LNCAP (cell line): Measurements from ENCODE around the gene GLI3.

Experiments
- CTCF ChIP-seq: fragments of 450-650 bp; IDR thresholded peaks from 2 replicates; pipeline ENCODE4 v1.5.1; 2017; ENCODE audit warnings: mild to moderate bottlenecking

GLI3 gene

DNA sequence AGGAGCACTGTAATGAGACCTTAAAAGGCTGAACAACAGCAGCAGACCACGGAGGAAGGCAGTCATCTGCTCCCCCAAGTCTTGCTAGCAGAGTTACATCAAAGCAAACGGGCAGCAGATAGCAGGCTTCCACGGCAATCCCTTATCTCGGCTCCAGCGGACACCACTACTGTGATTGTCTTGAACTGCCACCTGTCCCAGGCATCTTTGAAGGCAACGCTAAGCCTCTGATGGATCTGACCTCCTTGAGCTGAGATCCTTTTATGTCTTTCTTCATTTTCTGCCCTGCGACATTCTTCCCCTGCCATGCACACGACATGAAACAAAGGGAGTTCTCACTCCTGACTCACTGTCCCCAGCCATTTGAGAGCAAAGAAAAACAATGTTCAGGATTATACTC is 111.7 kb downstream of the GLI3 start:
- TF ChIP-seq CTCF: no peak

DNA sequence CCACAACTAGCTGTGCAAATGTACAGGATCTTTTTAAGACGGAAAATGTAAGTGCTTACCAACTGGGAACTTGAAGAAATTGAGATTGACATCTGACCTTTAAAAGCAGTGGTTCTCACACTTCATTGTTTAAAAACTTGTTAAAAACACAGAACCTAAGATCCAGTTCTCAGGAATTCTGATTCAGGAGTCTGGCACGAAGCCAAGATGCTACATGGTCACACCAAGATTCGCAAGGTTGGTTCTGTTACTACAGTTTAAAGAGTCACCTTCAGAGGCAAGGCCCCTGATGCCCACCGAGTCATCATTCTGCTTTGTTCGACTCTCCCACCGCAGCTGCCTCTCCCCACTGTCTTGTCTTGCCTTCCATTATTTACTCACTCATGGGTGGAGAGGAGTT is 113.3 kb downstream of the GLI3 start:
- no peak for TF ChIP-seq CTCF

DNA sequence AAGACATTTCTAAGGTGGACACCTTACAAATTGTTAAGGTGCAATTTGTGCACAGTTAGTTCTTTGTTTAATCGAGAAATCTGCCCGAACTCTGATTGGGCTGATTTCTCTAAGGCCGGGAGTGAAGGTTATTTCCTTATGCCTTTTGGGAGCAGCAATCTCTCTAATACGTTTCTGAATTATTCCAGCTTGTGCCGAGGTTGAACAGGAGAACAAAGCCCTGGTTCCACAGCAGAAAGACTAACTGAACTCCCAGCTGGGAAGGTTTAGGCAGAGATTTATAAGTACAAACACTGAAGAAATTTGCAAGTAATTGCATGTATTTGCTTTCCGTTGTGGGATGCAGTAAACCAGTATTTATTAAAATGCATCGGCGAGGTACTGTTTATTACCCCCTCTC is 116.8 kb downstream of the GLI3 start:
- TF ChIP-seq CTCF: no peak

- no peak for TF ChIP-seq CTCF
Measured at GRCh38 chr7:42117201-42117600, 119.8 kb downstream of the GLI3 start.

- no peak for TF ChIP-seq CTCF
Measured at GRCh38 chr7:42115795-42116194, 121.2 kb downstream of the GLI3 start.

- TF ChIP-seq CTCF: no peak
Measured at GRCh38 chr7:42110333-42110732, 126.7 kb downstream of the GLI3 start.

- no peak for TF ChIP-seq CTCF
Measured at GRCh38 chr7:42108803-42109528, 128.0 kb downstream of the GLI3 start.
